DND-41 (cell line): ENCODE measurements around the gene SERPIND1.

Experiments
- ATAC-seq: fragments of 200-7000 bp; cut with Tn5 transposase; 3 replicates; pipeline ENCODE4 v1.9.1; 2021; ENCODE audit warnings: low read depth; ENCODE audit not compliant: insufficient read depth
- DNase-seq: peaks from one replicate; pipeline ENCODE4 v3.0.0-alpha.2; 2020
- H2AFZ ChIP-seq: 2 replicates; pipeline ENCODE4 v1.6.0; 2012; ENCODE audit warnings: low read depth, low read length
- H3K27ac ChIP-seq: 2 replicates; pipeline ENCODE4 v1.5.1; 2012; ENCODE audit warnings: low read length, inconsistent platforms
- H3K27me3 ChIP-seq: fragments of 200-600 bp; sonication (generic); 2 replicates; pipeline ENCODE4 v1.6.0; 2012; ENCODE audit warnings: low read length, mild to moderate bottlenecking, inconsistent platforms; ENCODE audit not compliant: insufficient read depth, poor library complexity
- H3K36me3 ChIP-seq: 2 replicates; pipeline ENCODE4 v1.5.1; 2012; ENCODE audit warnings: low read length, inconsistent platforms; ENCODE audit not compliant: insufficient read depth
- H3K4me1 ChIP-seq: 2 replicates; pipeline ENCODE4 v1.5.1; 2012; ENCODE audit warnings: mild to moderate bottlenecking, low read length; ENCODE audit not compliant: insufficient read depth
- H3K4me2 ChIP-seq: 2 replicates; pipeline ENCODE4 v1.6.0; 2012; ENCODE audit warnings: mild to moderate bottlenecking, moderate library complexity, low read length, inconsistent platforms; ENCODE audit not compliant: insufficient read depth
- H3K4me3 ChIP-seq, 2 experiments: fragments of 200-600 bp in 1 of 2; shearing (Covaris generic) in 1 of 2; 2 replicates each; pipeline ENCODE4 v1.5.1; 2012 to 2016; ENCODE audit warnings: inconsistent platforms in 2 of 2, low read length in 2 of 2, mild to moderate bottlenecking in 2 of 2, low read depth in 1 of 2, moderate library complexity in 1 of 2
- H3K79me2 ChIP-seq: 2 replicates; pipeline ENCODE4 v1.6.0; 2012; ENCODE audit warnings: low read length, inconsistent platforms; ENCODE audit not compliant: insufficient read depth
- H3K9ac ChIP-seq: 2 replicates; pipeline ENCODE4 v1.6.0; 2012; ENCODE audit warnings: low read depth, mild to moderate bottlenecking, inconsistent platforms, low read length, moderate library complexity
- H3K9me3 ChIP-seq: 2 replicates; pipeline ENCODE4 v1.5.1; 2012; ENCODE audit warnings: low read length, moderate library complexity, mild to moderate bottlenecking, inconsistent platforms; ENCODE audit not compliant: insufficient read depth, severe bottlenecking
- H4K20me1 ChIP-seq: 2 replicates; pipeline ENCODE4 v1.6.0; 2012; ENCODE audit warnings: low read length; ENCODE audit not compliant: insufficient read depth
- CTCF ChIP-seq: IDR thresholded peaks from 2 replicates; pipeline ENCODE4 v1.5.1; 2012; ENCODE audit warnings: borderline replicate concordance, low read length, moderate library complexity, mild to moderate bottlenecking; ENCODE audit not compliant: poor library complexity, severe bottlenecking; ENCODE audit errors: extremely low read depth
- EZH2 ChIP-seq: IDR thresholded peaks from 3 replicates; pipeline ENCODE4 v1.6.1; 2012; ENCODE audit warnings: borderline replicate concordance, low read depth, mild to moderate bottlenecking, moderate library complexity, low read length, inconsistent platforms; ENCODE audit not compliant: severe bottlenecking

Gene SERPIND1

GRCh38 chr22:20776624-20777405 lies 2.9 kb downstream of the SERPIND1 start:
- Histone ChIP-seq H3K79me2 (no peaks in the 10 kb centered on the region), H3K4me1 (no peaks in the 10 kb centered on the region), H3K9ac (no peak overlapping the region), H2AFZ (no peak overlapping the region), H3K9me3 (no peaks in the 10 kb centered on the region), H3K27me3 (no peaks in the 10 kb centered on the region), H3K27ac (no peak overlapping the region), H3K4me2 (no peak overlapping the region), H3K4me3 (no peak overlapping the region), H3K36me3 (peaks cover 62% of the 10 kb centered on the region), H4K20me1 (0 out of 2 replicates have a peak, but pooled peaks cover 5% of the 10 kb centered on the region)
- no peak for DNase-seq
- TF ChIP-seq EZH2: no peak
- TF ChIP-seq CTCF: no peak
- no peak for ATAC-seq

- no peak overlapping the region for H2AFZ ChIP-seq
- no peaks in the 10 kb centered on the region for H3K4me1 ChIP-seq
- no peak overlapping the region for H3K27ac ChIP-seq
- no peaks in the 10 kb centered on the region for H3K79me2 ChIP-seq
- ATAC-seq: no peak
- H3K4me2 ChIP-seq: no peak overlapping the region
- H3K9ac ChIP-seq: no peak overlapping the region
- H3K4me3 ChIP-seq: no peak overlapping the region
- H3K27me3 ChIP-seq: no peaks in the 10 kb centered on the region
- peaks cover 62% of the 10 kb centered on the region for H3K36me3 ChIP-seq
- no peaks in the 10 kb centered on the region for H3K9me3 ChIP-seq
- no peak for TF ChIP-seq EZH2
- no peak for TF ChIP-seq CTCF
- DNase-seq: no peak
- H4K20me1 ChIP-seq: 0 out of 2 replicates have a peak, but pooled peaks cover 8% of the 10 kb centered on the region
Measured at GRCh38 chr22:20777420-20778177, 3.7 kb downstream of the SERPIND1 start.

GRCh38 chr22:20779014-20779817 lies 5.3 kb downstream of the SERPIND1 start:
- DNase-seq: no peak
- no peak overlapping the region for H3K9ac ChIP-seq
- TF ChIP-seq CTCF: no peak
- TF ChIP-seq EZH2: no peak
- no peaks in the 10 kb centered on the region for H3K79me2 ChIP-seq
- peaks cover 66% of the 10 kb centered on the region for H3K36me3 ChIP-seq
- H3K4me2 ChIP-seq: no peak overlapping the region
- no peak for ATAC-seq
- no peaks in the 10 kb centered on the region for H3K9me3 ChIP-seq
- no peak overlapping the region for H3K27ac ChIP-seq
- H3K4me3 ChIP-seq: no peak overlapping the region
- H4K20me1 ChIP-seq: 0 out of 2 replicates have a peak, but pooled peaks cover 11% of the 10 kb centered on the region
- H3K27me3 ChIP-seq: no peaks in the 10 kb centered on the region
- no peak overlapping the region for H2AFZ ChIP-seq
- no peaks in the 10 kb centered on the region for H3K4me1 ChIP-seq
